BJ (cell line): ENCODE results near the gene ATP5F1E. TPM values are rescaled to one million over a fixed set of nuclear protein-coding genes. Genes with fewer than 3 reads are reported as not detected.

Source experiments
- CTCF ChIA-PET: fragments of 350-600 bp; formaldehyde crosslinking; extraction: SDS; loops from one replicate; lab custom pipeline; 2021; ENCODE audit warnings: antibody characterized with exemption, inconsistent platforms; lab: Yijun Ruan, JAX
- POLR2A ChIA-PET: fragments of 300-600 bp; sonication (Branson Sonifier 250); formaldehyde crosslinking; extraction: SDS; loops from one replicate; lab custom pipeline; 2021; ENCODE audit warnings: antibody characterized with exemption; lab: Charles Lee
- DNase-seq: peaks from one replicate; pipeline ENCODE4 v3.0.0-alpha.2; 2011; ENCODE audit warnings: low read depth
- H3K27me3 ChIP-seq: 2 replicates; pipeline ENCODE4 v1.6.0; 2011; ENCODE audit warnings: low read length; ENCODE audit not compliant: control insufficient read depth, insufficient read depth
- H3K36me3 ChIP-seq: 2 replicates; pipeline ENCODE4 v1.5.1; 2011; ENCODE audit warnings: low read length; ENCODE audit not compliant: control insufficient read depth, insufficient read depth
- H3K4me3 ChIP-seq: 2 replicates; pipeline ENCODE4 v1.5.1; 2011; ENCODE audit warnings: low read depth, mild to moderate bottlenecking, control low read depth, low read length
- CTCF ChIP-seq: IDR thresholded peaks from 2 replicates; pipeline ENCODE4 v1.5.1; 2011; ENCODE audit warnings: low read depth, mild to moderate bottlenecking, control low read depth, inconsistent platforms, low read length, moderate library complexity; ENCODE audit not compliant: insufficient read depth
- polyA plus RNA-seq: library from polyadenylated mRNA; depleted of rRNA; stranded (reverse); fragments of >200 nt; gene quantifications from 2 replicates; pipeline ENCODE4 v1.2.3, GENCODE V29; 2011

Gene ATP5F1E
- polyA plus RNA-seq, 1 experiment: 54.5 TPM

GRCh38 chr20:58988565-58988882 lies 43.6 kb downstream of the ATP5F1E start:
- H3K4me3 ChIP-seq: no peak overlapping the region
- CTCF ChIA-PET: no interaction called here
- no peaks in the 10 kb centered on the region for H3K27me3 ChIP-seq
- POLR2A ChIA-PET: no interaction called here
- DNase-seq: no peak
- peaks cover 46% of the 10 kb centered on the region for H3K36me3 ChIP-seq
- TF ChIP-seq CTCF: no peak

GRCh38 chr20:58987790-58988564 lies 44.2 kb downstream of the ATP5F1E start:
- TF ChIP-seq CTCF: no peak
- peaks cover 41% of the 10 kb centered on the region for H3K36me3 ChIP-seq
- DNase-seq: no peak
- CTCF ChIA-PET: no interaction called here
- H3K27me3 ChIP-seq: no peaks in the 10 kb centered on the region
- H3K4me3 ChIP-seq: no peak overlapping the region
- POLR2A ChIA-PET: no interaction called here

GRCh38 chr20:58986968-58987517 lies 45.1 kb downstream of the ATP5F1E start:
- CTCF ChIA-PET: interaction anchor here (0.6 kb wide), 1 partner anchor 524 kb away, joined by 4 read pairs; no protein-coding TSS in a partner anchor
- Histone ChIP-seq H3K36me3 (peaks cover 38% of the 10 kb centered on the region), H3K4me3 (no peak overlapping the region), H3K27me3 (no peaks in the 10 kb centered on the region)
- no peak for DNase-seq
- POLR2A ChIA-PET: no interaction called here
- TF ChIP-seq CTCF: no peak

GRCh38 chr20:58986286-58986967 lies 45.7 kb downstream of the ATP5F1E start:
- DNase-seq: no peak
- peaks cover 35% of the 10 kb centered on the region for H3K36me3 ChIP-seq
- ChIA-PET POLR2A (no interaction called here), CTCF (no interaction called here)
- H3K4me3 ChIP-seq: no peak overlapping the region
- no peak for TF ChIP-seq CTCF
- H3K27me3 ChIP-seq: no peaks in the 10 kb centered on the region

- Histone ChIP-seq H3K36me3 (peaks cover 30% of the 10 kb centered on the region), H3K27me3 (no peaks in the 10 kb centered on the region), H3K4me3 (no peak overlapping the region)
- CTCF ChIA-PET: interaction anchor here (1.1 kb wide), 1 partner anchor 25 kb away, joined by 3 read pairs; no protein-coding TSS in a partner anchor
- POLR2A ChIA-PET: no interaction called here
- DNase-seq: no peak
- no peak for TF ChIP-seq CTCF
Measured at GRCh38 chr20:58985656-58986055, 46.5 kb downstream of the ATP5F1E start.
